GM18499 (cell line): ENCODE data around the gene GNAI2.
"Not testable (repeated sequence)": the region's sequence is repeated elsewhere in the genome, so short reads cannot be mapped to it uniquely, and the experiment has no call there.

Experiments used
- ATAC-seq: cut with Tn5 transposase; IDR thresholded peaks from one replicate; pipeline ENCODE4 v1.9.1; 2021; ENCODE audit warnings: moderate number of reproducible peaks; ENCODE audit not compliant: insufficient read depth, unreplicated experiment

Gene GNAI2

DNA sequence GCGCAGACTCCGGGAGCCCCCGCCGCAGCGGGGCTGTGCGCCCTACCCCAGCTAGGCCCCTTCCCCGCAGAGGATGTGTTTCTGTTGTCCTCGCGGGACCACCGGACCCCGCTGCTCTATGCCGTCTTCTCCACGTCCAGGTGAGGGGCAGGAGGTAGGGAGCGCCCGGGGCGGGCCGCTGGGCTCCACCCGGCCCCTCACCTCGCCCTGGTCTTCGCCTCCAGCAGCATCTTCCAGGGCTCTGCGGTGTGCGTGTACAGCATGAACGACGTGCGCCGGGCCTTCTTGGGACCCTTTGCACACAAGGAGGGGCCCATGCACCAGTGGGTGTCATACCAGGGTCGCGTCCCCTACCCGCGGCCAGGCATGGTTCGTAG is 37.7 kb downstream of the GNAI2 start:
- ATAC-seq, result no peak

GRCh38 chr3:50274371-50275104 is 38.5 kb downstream of the GNAI2 start:
- no peak for ATAC-seq

DNA sequence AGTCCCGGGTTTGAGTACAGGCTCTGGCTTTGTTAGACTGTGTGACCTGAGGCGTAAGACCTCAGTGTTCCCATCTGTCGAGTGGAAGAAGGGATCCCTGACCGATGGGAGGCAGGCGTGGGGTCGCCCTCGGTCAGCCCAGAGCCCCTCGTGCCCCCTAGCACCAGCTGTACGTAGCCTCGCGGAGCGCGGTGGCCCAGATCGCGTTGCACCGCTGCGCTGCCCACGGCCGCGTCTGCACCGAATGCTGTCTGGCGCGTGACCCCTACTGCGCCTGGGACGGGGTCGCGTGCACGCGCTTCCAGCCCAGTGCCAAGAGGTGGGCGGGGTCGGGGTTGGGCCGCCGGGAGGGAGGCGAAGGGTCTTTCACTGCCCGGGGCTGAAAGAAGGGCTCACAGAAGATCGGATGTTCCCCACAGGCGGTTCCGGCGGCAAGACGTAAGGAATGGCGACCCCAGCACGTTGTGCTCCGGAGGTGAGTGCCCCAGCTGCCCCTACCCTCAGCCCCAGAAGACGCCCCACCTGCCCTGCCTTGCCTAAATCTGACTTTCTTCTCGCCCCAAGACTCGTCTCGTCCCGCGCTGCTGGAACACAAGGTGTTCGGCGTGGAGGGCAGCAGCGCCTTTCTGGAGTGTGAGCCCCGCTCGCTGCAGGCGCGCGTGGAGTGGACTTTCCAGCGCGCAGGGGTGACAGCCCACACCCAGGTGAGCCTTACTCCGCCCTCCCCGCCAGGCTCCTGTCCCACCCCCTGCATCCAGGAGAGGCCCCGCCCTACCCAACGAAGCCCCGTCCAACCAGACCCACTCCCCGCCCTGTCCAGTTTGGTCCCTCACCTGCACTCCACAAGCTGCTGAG is 39.4 kb downstream of the GNAI2 start:
- ATAC-seq, result no peak

GRCh38 chr3:50275996-50276761 is 40.2 kb downstream of the GNAI2 start:
- no peak for ATAC-seq

- ATAC-seq, result no peak
These were observed 40.7 kb downstream of the GNAI2 start for GRCh38 chr3:50276762-50277101.

DNA sequence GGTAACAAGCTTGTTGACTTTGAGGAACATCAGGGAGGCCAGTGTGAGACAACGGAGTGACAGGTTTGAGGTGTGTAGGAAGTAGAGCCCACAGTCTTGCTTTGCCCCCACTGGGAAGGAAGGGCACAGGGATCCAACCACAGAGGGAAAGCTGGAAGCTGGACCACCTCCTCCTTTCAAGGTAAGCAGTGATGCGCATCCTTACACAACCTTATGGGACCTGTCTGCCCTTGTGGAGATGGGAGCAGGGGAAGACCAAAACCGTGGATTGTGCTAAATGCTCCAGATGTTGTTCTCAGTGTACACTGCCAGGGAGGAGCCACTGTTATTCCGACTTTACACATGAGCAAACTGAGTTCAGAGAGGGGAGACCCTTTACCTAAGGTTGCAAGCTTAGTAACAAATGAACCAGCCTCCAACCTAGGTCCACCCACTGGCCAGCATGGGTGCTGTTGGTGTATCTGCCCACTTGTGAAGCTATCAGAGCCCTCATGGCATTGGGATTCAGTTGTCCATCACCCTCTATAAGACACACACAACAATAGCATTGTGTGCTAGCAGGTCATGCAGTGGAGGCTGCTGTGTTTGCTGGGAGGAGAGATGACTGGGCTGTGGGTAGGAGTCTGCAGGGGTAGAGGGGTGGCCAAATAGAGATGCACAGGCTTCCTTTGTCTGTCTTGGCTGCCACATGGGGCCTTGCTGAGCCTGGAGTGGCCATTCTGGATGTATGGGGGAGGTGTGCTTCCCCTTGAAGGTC is 42.3 kb downstream of the GNAI2 start:
- no peak for ATAC-seq

- ATAC-seq, result no peak
These were observed 42.8 kb downstream of the GNAI2 start, which contains the start of gene LSMEM2 for GRCh38 chr3:50278880-50279224. TSS of gene LSMEM2 (plus strand) at chr3:50279087. CDS start at chr3:50279114, 27 bp downstream.

- no peak for ATAC-seq
These were observed 43.4 kb downstream of the GNAI2 start for GRCh38 chr3:50279255-50280016.

GRCh38 chr3:50284121-50284520 is 48.1 kb downstream of the GNAI2 start:
- not testable (repeated sequence) for ATAC-seq

- ATAC-seq, result no peak
These were observed 50.6 kb downstream of the GNAI2 start for GRCh38 chr3:50286322-50287227.

DNA sequence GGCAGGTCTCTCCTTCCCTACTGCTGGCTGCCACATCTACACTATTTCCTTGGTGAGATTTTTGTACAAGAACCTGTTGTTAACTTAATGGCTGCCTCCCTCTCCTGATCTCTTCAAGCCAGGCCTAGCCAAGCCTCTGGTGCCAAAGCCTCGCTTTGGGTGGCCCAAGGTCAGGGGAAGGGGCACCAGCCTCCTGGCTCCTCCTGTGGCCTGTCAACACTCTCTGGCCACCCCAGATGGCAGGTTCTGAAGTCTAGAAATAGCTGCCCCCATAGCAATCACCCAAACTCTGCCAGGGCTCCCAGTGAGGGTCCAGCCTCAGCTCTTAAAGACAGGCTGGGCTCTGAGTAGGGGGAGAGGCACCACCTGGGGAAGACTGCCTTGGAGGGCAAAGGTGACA is 51.3 kb downstream of the GNAI2 start:
- no peak for ATAC-seq

GRCh38 chr3:50288387-50289007 is 52.5 kb downstream of the GNAI2 start:
- ATAC-seq, result no peak

DNA sequence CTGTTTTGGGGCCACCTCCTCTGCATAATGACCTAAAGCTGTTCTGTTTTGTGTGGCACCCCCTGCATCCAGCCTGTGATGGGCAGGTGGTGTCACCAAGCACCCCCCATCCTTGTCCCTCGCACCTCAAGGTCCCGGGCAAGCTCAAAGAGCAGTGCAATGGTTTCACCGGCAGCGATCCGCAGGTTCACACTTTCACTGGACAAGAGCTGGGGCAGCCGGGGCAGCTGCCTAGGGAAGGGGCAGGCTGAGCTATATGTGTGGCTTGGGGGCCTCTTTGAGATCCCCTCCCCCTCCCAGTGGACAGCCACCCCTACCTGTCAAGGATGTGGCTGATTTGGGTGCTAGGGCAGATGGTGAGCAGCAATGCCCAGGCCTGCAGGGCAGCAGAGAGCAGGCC is 53.1 kb downstream of the GNAI2 start:
- no peak for ATAC-seq

DNA sequence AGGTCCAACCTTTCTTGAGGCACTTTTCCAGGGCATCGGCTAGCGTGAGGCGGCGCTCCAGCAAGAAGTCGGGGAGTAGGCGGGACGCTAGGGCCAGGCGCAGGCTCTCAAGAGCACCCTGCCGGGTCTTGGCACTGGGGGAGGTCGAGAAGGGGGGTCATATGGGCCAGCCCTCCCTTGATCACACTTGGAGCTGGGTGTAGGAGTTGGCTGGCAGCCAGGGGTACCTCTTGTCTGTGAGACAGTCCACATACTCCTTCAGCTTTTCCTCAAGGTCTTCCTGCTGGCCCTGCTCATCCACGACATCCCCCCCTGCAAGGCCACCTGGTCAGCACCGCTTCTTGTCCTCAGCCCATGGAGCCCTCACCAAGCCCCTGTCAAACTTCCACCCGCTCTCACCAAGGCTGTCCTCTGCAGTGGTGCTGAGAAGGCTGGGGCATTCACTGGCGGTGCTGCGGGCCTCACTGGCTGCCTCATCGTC is 54.2 kb downstream of the GNAI2 start:
- no peak for ATAC-seq

- peak; percentile 79 for ATAC-seq
These were observed 56.4 kb downstream of the GNAI2 start, which contains the start of gene IFRD2 for GRCh38 chr3:50292159-50293078. TSS of gene IFRD2 (minus strand) at chr3:50292429. CDS start at chr3:50292274, 155 bp downstream.

DNA sequence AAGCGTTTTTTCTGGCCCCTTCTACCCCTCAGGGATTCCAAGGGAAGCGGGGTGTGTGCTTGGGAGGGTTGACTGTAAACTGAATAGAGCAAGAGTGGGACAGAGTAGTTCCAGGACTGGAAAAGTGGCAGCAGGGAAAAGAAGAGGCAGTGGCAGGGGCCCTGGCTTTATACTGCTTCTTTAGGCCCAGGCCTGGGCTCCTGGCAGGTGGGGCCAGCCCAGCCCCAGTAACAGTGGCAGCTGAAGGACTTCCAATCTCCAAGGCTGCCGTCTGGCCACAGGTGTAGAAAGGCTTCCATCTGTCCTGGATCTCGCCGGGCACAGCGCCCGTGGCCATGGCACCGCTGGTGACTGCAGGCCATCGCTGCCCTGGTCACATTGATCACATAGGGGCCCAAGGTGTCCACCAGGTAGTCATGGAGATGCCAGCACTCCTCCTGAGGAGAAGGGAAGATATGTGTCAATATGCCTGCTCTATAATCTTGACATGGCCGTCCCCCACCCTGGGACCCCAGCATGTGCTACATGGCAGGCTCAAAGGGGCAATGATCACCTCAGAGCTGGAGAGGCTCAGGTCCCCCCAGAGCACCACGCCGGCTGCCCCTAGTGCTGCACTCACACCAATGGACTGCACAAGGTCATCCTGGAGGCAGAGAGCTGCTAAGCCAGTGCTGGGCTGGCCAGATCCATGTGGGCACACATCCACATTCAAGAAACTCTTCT is 57.2 kb downstream of the GNAI2 start:
- no peak for ATAC-seq
